D341Med (cell line): ENCODE measurements around the gene RNPC3.
"Not testable (repeated sequence)": the region's sequence is repeated elsewhere in the genome, so short reads cannot be mapped to it uniquely, and the experiment has no call there.

Experiments used
- DNase-seq: peaks from one replicate; pipeline ENCODE4 v3.0.0; 2012; ENCODE audit warnings: low spot score

Gene RNPC3

GRCh38 chr1:103561124-103561523, 35.6 kb downstream of the RNPC3 start:
- not testable (repeated sequence) for DNase-seq

GRCh38 chr1:103561643-103562395, 36.3 kb downstream of the RNPC3 start:
- no peak for DNase-seq

- DNase-seq, result no peak
Measured at GRCh38 chr1:103563056-103563455, 37.6 kb downstream of the RNPC3 start.

- DNase-seq, result no peak
Measured at GRCh38 chr1:103569493-103569892, 44.0 kb downstream of the RNPC3 start.

GRCh38 chr1:103571289-103571688, 45.8 kb downstream of the RNPC3 start, which contains the start of gene AMY2B:
TSS of gene AMY2B (plus strand) at chr1:103571589. CDS start at chr1:103571603, 14 bp downstream.
- DNase-seq, result not testable (repeated sequence)

- DNase-seq, result no peak
Measured at GRCh38 chr1:103576065-103576464, 50.6 kb downstream of the RNPC3 start.

GRCh38 chr1:103576784-103577183, 51.3 kb downstream of the RNPC3 start:
- not testable (repeated sequence) for DNase-seq

GRCh38 chr1:103582464-103582863, 57.0 kb downstream of the RNPC3 start:
- DNase-seq, result no peak

GRCh38 chr1:103583887-103584286, 58.4 kb downstream of the RNPC3 start:
- no peak for DNase-seq

GRCh38 chr1:103584537-103584936, 59.0 kb downstream of the RNPC3 start:
- DNase-seq, result no peak

- DNase-seq, result not testable (repeated sequence)
Measured at GRCh38 chr1:103602740-103603139, 77.2 kb downstream of the RNPC3 start.
